Measurements from ENCODE around the gene KCTD7. TPM values are rescaled to one million over a fixed set of nuclear protein-coding genes. Genes with fewer than 3 reads are reported as not detected.
"Not testable (repeated sequence)": the region's sequence is repeated elsewhere in the genome, so short reads cannot be mapped to it uniquely, and the experiment has no call there.

KCTD7 gene
- total RNA-seq, 1 experiment from 2014 or later = 3.0 TPM

DNA sequence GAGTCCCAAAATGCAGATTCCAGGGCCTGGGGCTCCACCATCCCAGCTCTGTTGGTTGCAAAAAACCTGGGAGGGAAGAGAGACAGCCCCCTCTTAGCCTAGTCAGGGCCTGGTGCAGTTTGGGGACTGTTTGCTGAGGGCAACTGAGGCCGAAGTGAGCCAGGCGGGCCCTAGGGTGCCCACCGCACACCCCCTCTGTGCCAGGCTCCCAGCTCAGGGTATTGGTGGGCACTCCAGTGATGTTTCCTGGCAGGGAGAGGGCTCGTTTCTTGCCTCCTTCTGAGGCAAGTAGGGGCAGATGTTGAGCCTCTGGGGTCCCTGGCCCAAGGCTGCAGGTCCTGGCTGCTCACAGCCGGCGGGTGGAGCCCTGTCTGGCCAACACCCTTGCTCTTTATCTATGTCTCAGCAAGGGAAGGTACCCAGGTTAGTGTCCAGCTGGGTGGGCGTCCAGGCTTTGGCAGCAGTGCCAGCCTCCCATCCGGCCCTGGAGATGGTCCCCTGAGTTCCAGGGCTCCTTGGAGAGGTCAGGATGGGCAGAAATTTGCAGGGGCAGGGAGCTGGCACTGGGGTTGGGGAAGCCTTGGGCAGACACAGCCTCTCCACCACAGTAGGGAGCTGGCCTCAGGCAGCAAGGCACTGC, 37.8 kb downstream of the KCTD7 start:
- Histone ChIP-seq H3K36me3 (no peaks in the 10 kb centered on the region), H3K9me3 (no peaks in the 10 kb centered on the region), H3K4me3 (no peak overlapping the region), H3K27me3 (no peaks in the 10 kb centered on the region)
- no peak for DNase-seq

DNA sequence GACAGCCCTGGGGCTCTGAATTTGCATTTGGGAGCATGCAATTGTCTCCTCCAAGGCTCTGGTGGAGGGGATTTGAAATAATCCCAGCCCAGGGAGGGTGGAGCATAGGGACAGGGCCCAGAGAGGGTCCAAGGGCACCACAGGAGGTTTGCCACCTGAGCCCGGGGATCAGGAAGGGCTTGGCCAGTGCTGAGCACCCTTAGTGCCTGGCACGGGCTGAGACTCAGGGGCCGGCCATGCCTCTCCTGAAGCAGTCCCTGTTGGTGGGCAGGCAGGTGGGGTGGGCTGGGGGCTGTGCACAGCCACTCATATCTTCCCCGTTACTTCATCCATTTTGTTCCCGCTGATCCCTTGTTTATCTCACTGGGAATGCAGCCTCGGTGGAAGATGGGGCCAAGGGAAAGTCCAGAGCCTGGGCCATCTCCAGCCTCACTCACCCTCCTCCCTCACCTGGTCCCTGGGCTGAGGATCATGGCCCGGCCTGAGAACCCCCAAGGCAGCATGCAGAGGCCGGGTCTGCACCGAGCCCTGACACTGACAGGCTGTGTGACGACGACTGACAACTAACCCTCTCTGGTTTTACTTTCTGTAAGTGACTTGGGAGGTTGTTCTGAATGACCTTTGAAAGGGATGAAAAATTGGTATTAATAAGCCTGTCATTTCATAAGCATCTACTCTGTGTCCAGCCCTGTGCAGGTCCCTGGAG, 38.5 kb downstream of the KCTD7 start:
- no peak for DNase-seq
- Histone ChIP-seq H3K27me3 (no peaks in the 10 kb centered on the region), H3K9me3 (no peaks in the 10 kb centered on the region), H3K36me3 (no peaks in the 10 kb centered on the region), H3K4me3 (no peak overlapping the region)

DNA sequence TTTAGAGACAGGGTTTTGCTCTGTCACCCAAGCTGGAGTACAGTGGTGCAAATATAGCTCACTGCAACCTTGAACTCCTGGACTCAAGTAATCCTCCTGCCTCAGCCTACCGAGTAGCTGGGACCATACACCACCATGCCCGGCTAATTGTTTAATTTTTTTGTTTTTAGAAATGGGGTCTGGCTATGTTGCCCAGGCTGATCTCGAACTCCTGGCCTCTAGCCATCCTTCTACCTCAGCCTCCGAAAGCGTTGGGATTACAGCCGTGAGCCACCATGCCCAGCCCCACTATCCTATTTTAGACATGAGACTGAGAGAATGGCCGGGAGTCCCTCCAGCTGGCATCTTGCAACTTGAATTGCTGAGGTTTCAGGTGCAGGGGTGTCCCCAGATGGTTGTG, 39.4 kb downstream of the KCTD7 start:
- Histone ChIP-seq H3K4me3 (no peak overlapping the region), H3K9me3 (no peaks in the 10 kb centered on the region), H3K36me3 (no peaks in the 10 kb centered on the region), H3K27me3 (no peaks in the 10 kb centered on the region)
- no peak for DNase-seq

DNA sequence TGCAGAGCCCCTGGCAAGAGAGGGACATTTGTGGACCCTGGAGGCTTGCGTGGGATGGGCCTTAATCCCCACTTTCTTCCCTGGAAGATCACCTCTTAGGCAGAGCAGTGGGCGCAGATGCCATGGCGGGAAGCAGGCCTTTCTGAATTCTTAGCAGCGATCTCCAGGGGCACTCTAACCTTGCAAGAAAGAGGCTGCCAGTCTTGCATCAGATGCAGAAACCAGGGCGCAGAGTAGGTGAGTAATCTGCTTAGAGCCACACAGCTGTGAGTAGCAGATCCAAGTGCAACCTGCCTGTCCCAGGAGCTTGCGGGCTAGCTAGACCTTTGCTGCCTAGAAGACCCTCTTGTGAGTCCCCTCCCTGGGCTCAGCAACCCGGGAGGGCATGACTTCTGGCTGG, 40.0 kb downstream of the KCTD7 start:
- Histone ChIP-seq H3K27me3 (no peaks in the 10 kb centered on the region), H3K4me3 (no peak overlapping the region), H3K36me3 (no peaks in the 10 kb centered on the region), H3K9me3 (no peaks in the 10 kb centered on the region)
- DNase-seq = no peak

DNA sequence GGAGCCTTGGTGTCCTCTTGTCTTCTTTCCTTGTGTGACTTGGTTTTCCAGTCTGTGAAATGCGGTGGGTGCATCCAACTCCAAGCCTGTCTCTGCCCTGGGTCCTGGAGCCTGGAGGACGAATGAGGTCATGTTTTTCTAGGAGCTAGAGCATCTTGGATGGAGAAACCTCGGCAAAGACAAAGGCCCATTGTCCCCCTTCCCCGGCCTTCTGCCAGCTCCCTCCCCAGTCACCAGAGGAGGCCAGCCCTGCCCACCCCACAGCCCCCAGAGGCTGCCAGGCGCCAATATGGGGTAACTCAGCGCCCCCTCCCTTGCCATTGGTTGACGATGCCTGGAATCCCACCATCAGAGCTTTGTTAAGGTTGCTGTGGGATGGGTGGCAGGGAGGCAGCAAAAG, 40.4 kb downstream of the KCTD7 start:
- H3K36me3 ChIP-seq = no peaks in the 10 kb centered on the region
- no peak for DNase-seq
- H3K27me3 ChIP-seq = no peaks in the 10 kb centered on the region
- no peaks in the 10 kb centered on the region for H3K9me3 ChIP-seq
- H3K4me3 ChIP-seq = no peak overlapping the region

DNA sequence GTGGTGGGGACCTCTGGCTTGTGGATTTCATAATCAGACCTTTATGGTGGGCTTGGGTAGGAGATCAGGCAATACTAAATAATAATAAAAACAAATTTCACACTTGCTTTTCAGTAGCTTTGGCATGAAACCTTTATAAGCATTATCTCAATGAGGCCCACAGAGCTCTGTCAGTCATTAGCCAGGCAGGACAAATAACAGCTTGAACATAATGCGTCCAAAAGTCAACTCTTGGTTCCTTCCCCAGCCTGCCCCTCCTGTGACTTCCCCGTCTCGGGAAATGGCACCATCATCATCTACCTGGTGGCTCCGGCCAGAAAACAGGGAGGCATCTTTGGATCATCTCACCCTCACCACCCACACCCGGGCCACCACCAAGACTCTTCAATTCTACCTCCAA, 40.8 kb downstream of the KCTD7 start:
- Histone ChIP-seq H3K9me3 (no peaks in the 10 kb centered on the region), H3K27me3 (no peaks in the 10 kb centered on the region), H3K4me3 (no peak overlapping the region), H3K36me3 (no peaks in the 10 kb centered on the region)
- no peak for DNase-seq

DNA sequence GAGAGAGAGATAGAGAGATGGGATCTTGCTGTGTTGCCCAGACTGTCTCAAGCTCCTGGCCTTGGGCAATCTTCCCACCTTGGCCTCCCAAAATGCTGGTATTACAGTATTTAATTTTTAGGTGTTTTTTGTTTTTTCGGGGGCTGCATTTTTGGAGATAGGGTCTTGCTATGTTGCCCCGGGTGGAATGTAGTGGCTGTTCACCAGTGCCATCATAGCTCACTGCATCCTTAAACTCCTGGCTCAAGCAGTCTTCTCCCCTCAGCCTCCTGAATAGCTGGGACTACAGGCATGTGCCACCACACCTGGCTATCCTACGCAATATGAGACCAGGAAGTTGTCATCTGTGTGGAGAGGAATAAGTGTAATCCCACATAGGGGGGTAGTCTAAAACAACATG, 42.4 kb downstream of the KCTD7 start:
- H3K9me3 ChIP-seq = no peaks in the 10 kb centered on the region
- DNase-seq = no peak
- H3K27me3 ChIP-seq = no peaks in the 10 kb centered on the region
- H3K36me3 ChIP-seq = no peaks in the 10 kb centered on the region
- no peak overlapping the region for H3K4me3 ChIP-seq

DNA sequence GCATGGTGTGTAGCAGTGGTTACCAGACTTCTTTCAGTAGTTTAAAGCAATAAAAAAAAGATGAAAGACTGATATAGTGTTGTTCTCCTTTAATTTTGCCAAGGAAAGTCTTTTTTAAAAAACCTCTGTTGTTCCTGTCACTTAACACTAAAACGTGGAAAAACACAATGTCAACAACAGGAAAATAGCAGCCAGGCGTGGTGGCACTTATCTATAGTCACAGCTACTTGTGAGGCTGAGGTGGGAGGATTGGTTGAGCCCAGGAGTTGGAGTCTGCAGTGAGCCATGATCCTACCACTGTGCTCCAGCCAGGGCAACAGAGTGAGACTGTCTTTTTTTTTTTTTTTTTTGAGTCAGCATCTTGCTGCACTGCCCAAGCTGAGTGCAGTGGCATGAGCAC, 42.8 kb downstream of the KCTD7 start:
- not testable (repeated sequence) for H3K27me3 ChIP-seq, H3K4me3 ChIP-seq, DNase-seq, H3K9me3 ChIP-seq, H3K36me3 ChIP-seq

DNA sequence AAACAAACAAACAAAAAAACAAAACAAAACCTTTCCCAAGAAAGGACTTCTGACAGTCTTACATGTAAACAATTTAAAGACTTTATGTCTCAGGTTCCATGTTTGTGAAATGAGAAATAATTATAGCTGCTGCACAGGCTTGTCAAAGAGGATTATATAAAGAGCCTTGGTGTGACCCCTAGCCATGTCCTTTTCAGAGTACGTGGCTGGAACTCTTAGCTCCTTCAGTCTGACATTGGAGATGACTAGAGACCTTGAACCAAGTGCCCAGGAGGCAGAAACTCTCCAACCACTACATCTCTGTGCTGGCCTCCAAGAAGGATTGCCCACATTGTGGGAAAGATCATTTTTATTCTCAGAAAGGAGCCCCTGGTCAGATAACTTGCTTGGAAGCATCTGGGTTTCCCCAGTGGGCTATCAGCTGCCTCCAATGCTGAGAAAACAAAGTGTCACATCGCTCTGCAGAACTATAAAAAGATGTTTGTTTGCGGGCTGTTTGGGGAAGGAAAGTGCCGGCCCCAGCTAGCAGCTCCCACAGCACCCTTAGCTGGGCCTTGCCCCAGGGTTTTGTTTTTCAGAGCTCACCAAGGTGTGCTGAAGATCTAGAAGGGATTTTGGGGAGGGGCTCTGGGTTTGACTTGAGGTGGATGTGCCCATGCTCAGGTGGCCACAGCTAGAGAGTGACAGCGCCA, 43.9 kb downstream of the KCTD7 start:
- H3K9me3 ChIP-seq = not testable (repeated sequence)

DNA sequence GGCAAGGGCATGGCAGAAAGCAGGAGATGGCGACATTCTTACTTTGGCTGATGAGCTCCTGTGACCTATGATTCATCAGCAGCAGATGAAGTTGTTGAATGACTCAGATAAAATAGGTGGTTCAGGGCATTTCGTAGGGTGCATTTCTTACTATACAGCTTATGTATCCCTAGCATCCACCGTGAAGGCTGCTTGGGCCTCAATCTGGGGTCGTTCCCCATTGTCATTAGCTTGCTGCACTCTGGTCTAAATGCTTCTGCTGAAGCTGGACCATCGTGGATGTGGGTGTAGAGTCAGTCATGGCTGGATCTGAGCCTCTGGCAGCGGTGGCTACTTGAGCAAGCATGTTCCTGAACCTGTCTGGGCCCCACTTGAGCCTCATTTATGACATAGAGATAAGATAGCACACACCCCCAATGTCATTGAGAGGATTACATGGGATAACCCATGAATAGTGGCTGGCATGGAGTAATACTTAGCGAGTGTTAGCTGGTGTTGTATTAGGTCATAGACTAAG, 44.5 kb downstream of the KCTD7 start:
- not testable (repeated sequence) for H3K4me3 ChIP-seq, H3K9me3 ChIP-seq, DNase-seq, H3K27me3 ChIP-seq, H3K36me3 ChIP-seq

More for the DNA sequence above, 43.9 kb downstream of the KCTD7 start:
- not testable (repeated sequence) for DNase-seq, H3K4me3 ChIP-seq, H3K36me3 ChIP-seq, H3K27me3 ChIP-seq

DNA sequence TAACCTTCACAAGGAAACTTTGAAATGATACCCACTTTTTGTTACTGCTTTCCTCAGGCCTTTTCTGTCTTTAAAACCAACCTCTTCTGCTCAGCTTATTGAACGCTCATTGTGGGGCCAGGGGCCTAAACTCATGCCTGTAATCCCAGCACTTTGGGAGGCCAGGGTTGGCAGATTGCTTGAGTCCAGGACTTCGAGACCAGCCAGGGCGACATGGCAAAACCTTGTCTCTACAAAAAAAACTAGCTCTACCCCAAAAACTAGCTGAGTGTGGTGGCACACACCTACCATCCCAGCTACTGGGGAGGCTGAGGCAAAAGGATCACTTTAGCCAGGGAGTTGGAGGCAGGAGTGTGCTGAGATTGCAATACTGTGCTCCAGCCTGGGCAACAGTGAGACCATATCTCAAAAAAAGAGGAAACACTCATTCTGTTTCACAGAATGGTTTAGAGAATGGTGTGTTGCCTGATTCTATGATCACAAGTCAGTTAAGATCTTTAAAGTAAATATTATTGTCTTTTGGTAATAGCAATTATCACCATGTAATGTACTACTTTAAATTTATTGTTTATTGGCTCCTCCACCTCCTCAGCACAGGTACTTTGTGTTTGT, 51.1 kb downstream of the KCTD7 start:
- H3K9me3 ChIP-seq = no peaks in the 10 kb centered on the region
- H3K27me3 ChIP-seq = no peaks in the 10 kb centered on the region
- H3K36me3 ChIP-seq = no peaks in the 10 kb centered on the region
- no peak overlapping the region for H3K4me3 ChIP-seq
- no peak for DNase-seq

DNA sequence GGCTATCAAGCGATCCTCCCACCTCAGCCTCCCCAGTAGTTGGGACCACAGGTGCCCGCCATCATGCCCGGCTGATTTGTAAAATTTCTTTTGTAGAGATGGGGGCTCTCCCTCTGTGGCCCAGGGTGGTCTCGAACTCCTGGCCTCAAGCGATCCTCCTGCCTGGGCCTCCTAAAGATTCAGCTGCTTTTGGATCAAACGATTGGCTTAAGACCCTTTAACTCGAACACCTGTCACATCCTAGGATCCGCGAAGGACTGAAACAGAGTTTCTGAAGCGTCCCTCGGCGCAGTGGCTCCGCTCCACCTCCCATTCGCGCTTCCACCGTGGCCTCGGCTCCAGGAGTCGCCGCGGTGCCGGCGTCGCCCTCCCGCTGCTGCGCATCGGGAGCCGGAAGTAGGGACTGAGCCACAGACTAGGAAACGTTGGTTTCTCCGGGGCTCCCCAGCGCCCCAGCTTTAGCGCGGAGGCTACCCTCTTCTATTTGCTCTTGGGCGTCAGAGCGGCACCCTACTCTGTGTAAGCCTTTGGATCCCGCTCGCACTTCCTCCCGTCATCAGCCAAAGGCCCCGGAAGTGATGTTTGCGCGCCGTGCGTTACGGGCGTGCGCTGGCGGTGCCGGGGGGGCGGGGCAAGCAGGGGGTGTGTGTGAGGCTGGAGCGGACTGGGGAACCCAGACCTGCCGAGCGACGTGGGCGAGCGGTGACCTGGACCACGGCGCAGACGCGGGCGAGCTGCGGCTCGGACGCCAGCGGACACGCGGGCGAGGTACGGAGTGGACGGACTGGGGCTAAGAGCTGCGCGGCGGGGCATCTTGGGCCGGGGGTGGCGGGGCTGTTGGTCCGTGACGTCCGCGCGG, 53.0 kb downstream of the KCTD7 start:
- Histone ChIP-seq H3K36me3 (no peaks in the 10 kb centered on the region), H3K9me3 (no peaks in the 10 kb centered on the region), H3K27me3 (no peaks in the 10 kb centered on the region), H3K4me3 (peak overlapping the region; percentile 91)
- DNase-seq = peak; percentile 94

DNA sequence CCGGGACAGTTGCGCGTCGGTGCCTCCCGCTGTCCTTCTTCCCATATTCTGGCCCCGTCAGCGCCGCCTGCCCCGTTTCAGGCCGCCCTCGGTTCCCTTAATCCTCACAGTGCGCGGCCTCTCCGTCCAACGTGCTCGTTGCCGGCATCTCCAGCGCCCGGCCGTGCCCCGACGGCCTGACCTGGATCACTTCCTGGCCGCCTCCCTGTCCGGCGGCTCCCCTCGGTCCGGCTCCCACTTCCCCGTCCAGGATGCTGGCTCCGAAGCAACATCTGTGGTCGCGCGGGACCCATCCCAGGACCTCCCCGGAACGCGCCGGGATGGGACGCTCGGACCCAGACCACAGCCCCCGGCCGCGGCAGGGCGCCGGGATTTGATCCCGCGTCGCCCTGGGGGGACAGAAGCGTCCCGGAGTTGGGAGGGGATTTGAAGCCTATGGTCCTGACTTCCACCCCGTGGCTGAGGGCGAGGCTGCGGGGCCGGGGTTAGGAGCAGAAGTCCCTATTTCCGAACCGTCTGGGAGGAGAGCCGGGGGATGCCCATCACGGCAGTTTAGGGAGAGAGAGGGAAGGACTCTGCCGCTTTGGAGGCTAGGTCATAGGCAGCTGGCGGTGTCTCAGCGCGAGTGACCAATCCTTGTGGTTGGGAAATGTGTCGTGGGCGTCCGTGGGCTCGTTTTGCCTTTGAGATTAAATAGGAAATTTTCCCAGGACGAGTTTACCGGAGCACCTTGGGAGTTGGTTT, 53.8 kb downstream of the KCTD7 start:
- H3K9me3 ChIP-seq = no peaks in the 10 kb centered on the region
- no peaks in the 10 kb centered on the region for H3K27me3 ChIP-seq
- DNase-seq = peak; percentile 41
- H3K4me3 ChIP-seq = peak overlapping the region; percentile 91
- H3K36me3 ChIP-seq = no peaks in the 10 kb centered on the region

DNA sequence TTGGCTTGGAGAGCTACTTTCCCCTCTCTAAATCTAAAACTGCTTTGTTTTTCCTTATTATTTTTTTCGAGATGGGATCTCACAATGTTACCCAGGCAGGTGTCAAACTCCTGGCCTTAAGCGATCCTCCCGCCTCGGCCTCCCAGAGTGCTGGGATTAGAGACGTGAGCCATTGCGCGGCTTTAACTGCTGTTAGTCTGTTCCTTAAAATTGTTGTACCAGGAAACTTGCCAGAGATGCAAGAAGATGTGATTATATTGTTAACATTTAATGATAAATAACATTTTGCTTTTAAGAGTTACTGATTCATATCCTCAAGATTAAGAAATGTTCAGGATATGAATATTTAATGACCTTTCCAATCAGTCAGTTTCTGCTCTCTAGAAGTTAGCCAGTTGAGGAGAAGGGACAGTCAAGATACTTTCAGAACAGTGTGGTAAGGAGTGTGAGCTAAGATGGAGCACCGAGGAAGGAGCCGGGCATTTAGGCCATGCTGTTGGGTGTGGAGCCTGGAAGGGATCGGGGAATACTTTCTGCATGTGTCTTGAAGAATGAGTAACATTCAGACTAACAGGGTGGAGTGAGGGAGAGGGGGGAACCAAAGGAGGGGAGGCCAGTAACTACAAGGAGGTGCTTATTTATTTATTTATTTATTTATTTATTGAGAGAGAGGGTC, 54.6 kb downstream of the KCTD7 start:
- DNase-seq = peak; percentile 48

DNA sequence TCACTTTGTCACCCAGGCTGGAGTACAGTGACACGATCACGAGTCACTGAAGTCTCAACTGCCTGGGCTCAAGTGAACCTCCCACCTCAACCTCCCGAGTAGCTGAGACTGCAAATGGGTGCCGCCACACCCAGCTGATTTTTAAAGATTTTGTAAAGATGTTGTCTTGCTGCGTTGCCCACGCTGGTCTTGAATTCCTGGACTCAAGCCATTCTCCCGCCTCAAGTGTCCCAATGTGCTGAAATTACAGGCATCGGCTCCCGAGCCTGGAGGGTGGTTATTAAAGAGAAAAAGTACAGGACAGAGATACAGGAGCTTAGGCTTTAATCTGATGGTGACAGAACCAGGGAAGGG, 55.1 kb downstream of the KCTD7 start:
- H3K4me3 ChIP-seq = peak overlapping the region; percentile 91
- H3K9me3 ChIP-seq = 0 out of 2 replicates have a peak, but pooled peaks cover 2% of the 10 kb centered on the region
- H3K36me3 ChIP-seq = peaks cover 4% of the 10 kb centered on the region; the same call in 1 of the 2 replicates
- no peak for DNase-seq
- no peaks in the 10 kb centered on the region for H3K27me3 ChIP-seq

More for the DNA sequence above, 54.6 kb downstream of the KCTD7 start:
- peak overlapping the region; percentile 91 for H3K4me3 ChIP-seq
- not testable (repeated sequence) for H3K27me3 ChIP-seq, H3K36me3 ChIP-seq, H3K9me3 ChIP-seq
